Right lung (tissue), 10 donors: Measurements from ENCODE around the gene CSNK1A1. TPM values are rescaled to one million over a fixed set of nuclear protein-coding genes. Genes with fewer than 3 reads are reported as not detected.
"Not testable (repeated sequence)": the region's sequence is repeated elsewhere in the genome, so short reads cannot be mapped to it uniquely, and the experiment has no call there.

ENCODE experiments used
- DNase-seq, 2 donors: peaks; one replicate each; pipeline ENCODE4 v3.0.0-alpha.2; 2013
- long read RNA-seq, 8 donors: transcript quantifications; one replicate each; lab custom pipeline, GENCODE V29; 2026
- polyA plus RNA-seq, 5 donors: library from polyadenylated mRNA; unstranded; fragments of 120-200 nt; gene quantifications; one replicate each; pipeline versions ENCODE4 v1.2.1 to v1.2.3, GENCODE V29; 2013; ENCODE audit warnings: inconsistent platforms in 1 of 5, low replicate concordance in 1 of 5; ENCODE audit not compliant: insufficient read length in 5 of 5, insufficient read depth in 1 of 5

CSNK1A1 gene
- 100 to 1,000 TPM; 155 to 224 (median 206) TPM for polyA plus RNA-seq
- long read RNA-seq, donor 1, full-length matches to known transcripts, result 38 of 68 reads
- long read RNA-seq, donor 1, partial matches to known transcripts, result 30 of 68 reads
- long read RNA-seq, donor 1, other reads (novel, unspliced or antisense), result 0 of 68 reads
- long read RNA-seq, donor 2, full-length matches to known transcripts, result 22 of 22 reads
- long read RNA-seq, donor 2, partial matches to known transcripts, result 0 of 22 reads
- long read RNA-seq, donor 2, other reads (novel, unspliced or antisense), result 0 of 22 reads
- long read RNA-seq, donor 3, full-length matches to known transcripts, result 24 of 41 reads
- long read RNA-seq, donor 3, partial matches to known transcripts, result 17 of 41 reads
- long read RNA-seq, donor 3, other reads (novel, unspliced or antisense), result 0 of 41 reads
- long read RNA-seq, donor 4, full-length matches to known transcripts, result 10 of 28 reads
- long read RNA-seq, donor 4, partial matches to known transcripts, result 18 of 28 reads
- long read RNA-seq, donor 4, other reads (novel, unspliced or antisense), result 0 of 28 reads
- long read RNA-seq, donor 5, full-length matches to known transcripts, result 28 of 63 reads
- long read RNA-seq, donor 5, partial matches to known transcripts, result 35 of 63 reads
- long read RNA-seq, donor 5, other reads (novel, unspliced or antisense), result 0 of 63 reads
- long read RNA-seq, donor 6, full-length matches to known transcripts, result 29 of 68 reads
- long read RNA-seq, donor 6, partial matches to known transcripts, result 39 of 68 reads
- long read RNA-seq, donor 6, other reads (novel, unspliced or antisense), result 0 of 68 reads
- long read RNA-seq, donor 7, full-length matches to known transcripts, result 20 of 29 reads
- long read RNA-seq, donor 7, partial matches to known transcripts, result 9 of 29 reads
- long read RNA-seq, donor 7, other reads (novel, unspliced or antisense), result 0 of 29 reads
- long read RNA-seq, donor 8, full-length matches to known transcripts, result 10 of 10 reads
- long read RNA-seq, donor 8, partial matches to known transcripts, result 0 of 10 reads
- long read RNA-seq, donor 8, other reads (novel, unspliced or antisense), result 0 of 10 reads

GRCh38 chr5:149551227-149552037 is at the start of gene CSNK1A1:
TSS of gene CSNK1A1 (minus strand) at chr5:149551439. CDS start at chr5:149550964, 475 bp downstream.
- DNase-seq, result peak; percentile 99 to 100

GRCh38 chr5:149600932-149601331 is 49.7 kb upstream of the CSNK1A1 start:
- no peak for DNase-seq

GRCh38 chr5:149599375-149599774 is 48.1 kb upstream of the CSNK1A1 start:
- DNase-seq, result no peak

- no peak for DNase-seq
Measured at GRCh38 chr5:149598966-149599365, 47.7 kb upstream of the CSNK1A1 start.

- DNase-seq, result not testable (repeated sequence)
Measured at GRCh38 chr5:149598234-149598633, 47.0 kb upstream of the CSNK1A1 start.

- no peak for DNase-seq
Measured at GRCh38 chr5:149597618-149598017, 46.4 kb upstream of the CSNK1A1 start.

GRCh38 chr5:149596712-149597111 is 45.5 kb upstream of the CSNK1A1 start:
- DNase-seq, result no peak

GRCh38 chr5:149595105-149595504 is 43.9 kb upstream of the CSNK1A1 start:
- not testable (repeated sequence) for DNase-seq

- DNase-seq, result no peak
Measured at GRCh38 chr5:149594206-149594895, 43.1 kb upstream of the CSNK1A1 start.

- no peak for DNase-seq
Measured at GRCh38 chr5:149593370-149593769, 42.1 kb upstream of the CSNK1A1 start.

GRCh38 chr5:149588936-149589335 is 37.7 kb upstream of the CSNK1A1 start:
- DNase-seq, result no peak

GRCh38 chr5:149586708-149587318 is 35.6 kb upstream of the CSNK1A1 start:
- no peak for DNase-seq

GRCh38 chr5:149585910-149586309 is 34.7 kb upstream of the CSNK1A1 start:
- no peak for DNase-seq

- DNase-seq, result no peak
Measured at GRCh38 chr5:149584121-149584520, 32.9 kb upstream of the CSNK1A1 start.

GRCh38 chr5:149583394-149583793 is 32.2 kb upstream of the CSNK1A1 start:
- DNase-seq, result no peak

GRCh38 chr5:149581931-149582768 is 30.9 kb upstream of the CSNK1A1 start:
- DNase-seq, result no peak

GRCh38 chr5:149581192-149581861 is 30.1 kb upstream of the CSNK1A1 start, which contains the start of gene ARHGEF37:
TSS of gene ARHGEF37 (plus strand) at chr5:149581498. CDS start at chr5:149597770, 16,272 bp downstream.
- DNase-seq, result peak; percentile 67 to 77

- no peak for DNase-seq
Measured at GRCh38 chr5:149580808-149581191, 29.6 kb upstream of the CSNK1A1 start.
